SK-N-SH (cell line): Measurements from ENCODE around the gene RAB6A. TPM values are rescaled to one million over a fixed set of nuclear protein-coding genes. Genes with fewer than 3 reads are reported as not detected.

ENCODE experiments used
- CTCF ChIA-PET: fragments of 300-600, 350-600 bp; formaldehyde crosslinking; extraction: SDS; loops from one replicate; lab custom pipeline; 2021; lab: Yijun Ruan, JAX
- POLR2A ChIA-PET: fragments of 350-600 bp; sonication (Branson Sonifier 250); formaldehyde crosslinking; extraction: SDS; loops from one replicate; lab custom pipeline; 2020; ENCODE audit warnings: antibody characterized with exemption, inconsistent platforms; lab: Yijun Ruan, JAX
- DNase-seq: peaks from one replicate; pipeline ENCODE4 v3.0.0; 2012
- H2AFZ ChIP-seq: fragments of 200-600 bp; sonication (generic); 2 replicates; pipeline ENCODE4 v1.8.1; 2016; ENCODE audit warnings: antibody characterized with exemption, mild to moderate bottlenecking, low read depth
- H3F3A ChIP-seq: fragments of 200-600 bp; sonication (generic); replicated peaks from 2 replicates; pipeline ENCODE3; 2016; ENCODE audit warnings: antibody characterized with exemption, mild to moderate bottlenecking; ENCODE audit not compliant: insufficient read depth
- H3K27ac ChIP-seq, 2 experiments: fragments of 200-500 bp in 1 of 2; fragments of 200-600 bp in 1 of 2; sonication (Bioruptor generic) in 1 of 2; sonication (generic), shearing (Covaris generic) in 1 of 2; 2 replicates each; pipeline versions ENCODE4 v1.5.1 to v1.6.1; 2014 to 2016; ENCODE audit warnings: low read depth in 2 of 2, inconsistent platforms in 1 of 2, low read length in 1 of 2, mild to moderate bottlenecking in 1 of 2, mixed read lengths in 1 of 2
- H3K27me3 ChIP-seq: fragments of 200-600 bp; sonication (generic), shearing (Covaris generic); 2 replicates; pipeline ENCODE4 v1.6.1; 2016; ENCODE audit warnings: mixed run types; ENCODE audit not compliant: insufficient read depth
- H3K36me3 ChIP-seq, 2 experiments: fragments of 200-500 bp in 1 of 2; fragments of 200-600 bp in 1 of 2; sonication (Bioruptor generic) in 1 of 2; sonication (generic) in 1 of 2; replicated peaks in 1 of 2; 2 replicates each; pipeline versions ENCODE3 to v1.5.1; 2014 to 2016; ENCODE audit warnings: low read length in 1 of 2, mild to moderate bottlenecking in 1 of 2; ENCODE audit not compliant: insufficient read depth in 2 of 2, control insufficient read depth in 1 of 2
- H3K4me1 ChIP-seq, 2 experiments: fragments of 200-500 bp in 1 of 2; fragments of 200-600 bp in 1 of 2; sonication (Bioruptor generic) in 1 of 2; sonication (generic), shearing (Covaris generic) in 1 of 2; 2 replicates each; pipeline versions ENCODE4 v1.5.1 to v1.6.1; 2014 to 2016; ENCODE audit warnings: low read depth in 1 of 2, low read length in 1 of 2, mixed run types in 1 of 2; ENCODE audit not compliant: insufficient read depth in 2 of 2, control insufficient read depth in 1 of 2
- H3K4me2 ChIP-seq: fragments of 200-600 bp; sonication (generic), shearing (Covaris generic); 2 replicates; pipeline ENCODE4 v1.6.1; 2017; ENCODE audit warnings: mixed run types
- H3K4me3 ChIP-seq, 2 experiments: fragments of 200-500 bp in 1 of 2; fragments of 200-600 bp in 1 of 2; sonication (Bioruptor generic) in 1 of 2; sonication (generic), shearing (Covaris generic) in 1 of 2; 2 replicates each; pipeline versions ENCODE4 v1.5.1 to v1.8.1; 2014 to 2016; ENCODE audit warnings: low read depth in 2 of 2, inconsistent platforms in 1 of 2, low read length in 1 of 2, mild to moderate bottlenecking in 1 of 2, mixed read lengths in 1 of 2, moderate library complexity in 1 of 2
- H3K79me2 ChIP-seq: fragments of 200-600 bp; sonication (generic); 2 replicates; pipeline ENCODE4 v1.8.1; 2017; ENCODE audit warnings: mild to moderate bottlenecking; ENCODE audit not compliant: insufficient read depth
- H3K9ac ChIP-seq: fragments of 200-600 bp; sonication (generic); 2 replicates; pipeline ENCODE4 v1.6.1; 2017; ENCODE audit warnings: mixed run types
- H3K9me2 ChIP-seq: fragments of 200-600 bp; sonication (generic); 2 replicates; pipeline ENCODE4 v1.6.1; 2017; ENCODE audit warnings: mixed run types
- H3K9me3 ChIP-seq: fragments of 200-600 bp; sonication (generic); 2 replicates; pipeline ENCODE4 v1.6.1; 2017; ENCODE audit warnings: mixed run types, mild to moderate bottlenecking, moderate library complexity
- H4K20me1 ChIP-seq: fragments of 200-600 bp; sonication (generic); 2 replicates; pipeline ENCODE4 v1.6.1; 2017; ENCODE audit warnings: mild to moderate bottlenecking, mixed run types; ENCODE audit not compliant: insufficient read depth
- CHD2 ChIP-seq: fragments of 150-350 bp; IDR thresholded peaks from 2 replicates; pipeline ENCODE4 v1.6.1; 2018; ENCODE audit warnings: low read length; ENCODE audit not compliant: partially characterized antibody
- FOXM1 ChIP-seq: IDR thresholded peaks from 2 replicates; pipeline ENCODE4 v1.4.0; 2012; ENCODE audit warnings: low read depth, mild to moderate bottlenecking
- GATA2 ChIP-seq: sonication (generic); formaldehyde crosslinking; IDR thresholded peaks from 2 replicates; pipeline ENCODE4 v1.5.0; 2020; ENCODE audit warnings: mild to moderate bottlenecking, missing genetic modification reagents
- IRF3 ChIP-seq: fragments of 150-350 bp; IDR thresholded peaks from 2 replicates; pipeline ENCODE4 v1.6.1; 2016; ENCODE audit warnings: mild to moderate bottlenecking, low read depth, low read length
- JUND ChIP-seq: IDR thresholded peaks from 2 replicates; pipeline ENCODE4 v1.4.0; 2012
- MXI1 ChIP-seq: IDR thresholded peaks from 2 replicates; pipeline ENCODE4 v1.6.1; 2012; ENCODE audit warnings: mild to moderate bottlenecking, low read depth, low read length, improper control_type of control experiment
- NFIC ChIP-seq: IDR thresholded peaks from 2 replicates; pipeline ENCODE4 v1.4.0; 2012; ENCODE audit warnings: borderline replicate concordance
- POLR2AphosphoS5 ChIP-seq: IDR thresholded peaks from 2 replicates; pipeline ENCODE4 v1.6.1; 2012; ENCODE audit warnings: low read depth, low read length
- RAD21 ChIP-seq: IDR thresholded peaks from 2 replicates; pipeline ENCODE4 v1.6.1; 2012; ENCODE audit warnings: mild to moderate bottlenecking, low read length
- RCOR1 ChIP-seq: fragments of 150-350 bp; IDR thresholded peaks from 2 replicates; pipeline ENCODE4 v1.6.1; 2017; ENCODE audit warnings: antibody characterized with exemption, low read length
- RFX5 ChIP-seq: IDR thresholded peaks from 2 replicates; pipeline ENCODE4 v1.6.1; 2012; ENCODE audit warnings: mild to moderate bottlenecking, improper control_type of control experiment, low read length
- SIN3A ChIP-seq: IDR thresholded peaks from 2 replicates; pipeline ENCODE4 v1.6.1; 2012; ENCODE audit warnings: low read depth, mild to moderate bottlenecking, low read length, moderate library complexity, borderline replicate concordance
- SMC3 ChIP-seq: IDR thresholded peaks from 2 replicates; pipeline ENCODE4 v1.6.1; 2012; ENCODE audit warnings: low read depth, low read length, improper control_type of control experiment
- TAF1 ChIP-seq: IDR thresholded peaks from 2 replicates; pipeline ENCODE4 v1.6.1; 2012; ENCODE audit warnings: low read depth, mild to moderate bottlenecking, low read length, moderate library complexity, borderline replicate concordance
- TCF12 ChIP-seq: IDR thresholded peaks from 2 replicates; pipeline ENCODE4 v1.4.0; 2012
- TEAD4 ChIP-seq: IDR thresholded peaks from 2 replicates; pipeline ENCODE4 v1.4.0; 2012; ENCODE audit warnings: mild to moderate bottlenecking, borderline replicate concordance; ENCODE audit not compliant: insufficient read depth
- USF1 ChIP-seq: IDR thresholded peaks from 2 replicates; pipeline ENCODE4 v1.4.0; 2012; ENCODE audit warnings: low read depth, borderline replicate concordance
- USF2 ChIP-seq: fragments of 150-350 bp; IDR thresholded peaks from 2 replicates; pipeline ENCODE4 v1.6.1; 2017; ENCODE audit warnings: antibody characterized with exemption, low read length, low read depth, borderline replicate concordance
- ZBTB33 ChIP-seq: IDR thresholded peaks from 2 replicates; pipeline ENCODE4 v1.4.0; 2012; ENCODE audit warnings: low read depth, borderline replicate concordance
- WGBS: methylation state at CpG from one replicate; pipeline ENCODE4 v1.1.6; 2017; ENCODE audit warnings: low lambda C conversion rate; 5-methylcytosine and 5-hydroxymethylcytosine counted together
- polyA plus RNA-seq, 3 experiments: library from polyadenylated mRNA; depleted of rRNA; stranded (reverse); fragments of >200 nt; gene quantifications; 2 replicates each; pipeline ENCODE4 v1.2.3, GENCODE V29; 2012
- TF ChIP-seq, protein P1 (sequence below): fragments of 200-600 bp; sonication (generic); IDR thresholded peaks from 2 replicates; pipeline ENCODE4 v1.6.1; 2017; ENCODE audit warnings: antibody characterized with exemption, mild to moderate bottlenecking, moderate library complexity

Gene RAB6A
- polyA plus RNA-seq, 1 of the 3 experiments (the other 2 are of a cell fraction), result 39.1 TPM

DNA sequence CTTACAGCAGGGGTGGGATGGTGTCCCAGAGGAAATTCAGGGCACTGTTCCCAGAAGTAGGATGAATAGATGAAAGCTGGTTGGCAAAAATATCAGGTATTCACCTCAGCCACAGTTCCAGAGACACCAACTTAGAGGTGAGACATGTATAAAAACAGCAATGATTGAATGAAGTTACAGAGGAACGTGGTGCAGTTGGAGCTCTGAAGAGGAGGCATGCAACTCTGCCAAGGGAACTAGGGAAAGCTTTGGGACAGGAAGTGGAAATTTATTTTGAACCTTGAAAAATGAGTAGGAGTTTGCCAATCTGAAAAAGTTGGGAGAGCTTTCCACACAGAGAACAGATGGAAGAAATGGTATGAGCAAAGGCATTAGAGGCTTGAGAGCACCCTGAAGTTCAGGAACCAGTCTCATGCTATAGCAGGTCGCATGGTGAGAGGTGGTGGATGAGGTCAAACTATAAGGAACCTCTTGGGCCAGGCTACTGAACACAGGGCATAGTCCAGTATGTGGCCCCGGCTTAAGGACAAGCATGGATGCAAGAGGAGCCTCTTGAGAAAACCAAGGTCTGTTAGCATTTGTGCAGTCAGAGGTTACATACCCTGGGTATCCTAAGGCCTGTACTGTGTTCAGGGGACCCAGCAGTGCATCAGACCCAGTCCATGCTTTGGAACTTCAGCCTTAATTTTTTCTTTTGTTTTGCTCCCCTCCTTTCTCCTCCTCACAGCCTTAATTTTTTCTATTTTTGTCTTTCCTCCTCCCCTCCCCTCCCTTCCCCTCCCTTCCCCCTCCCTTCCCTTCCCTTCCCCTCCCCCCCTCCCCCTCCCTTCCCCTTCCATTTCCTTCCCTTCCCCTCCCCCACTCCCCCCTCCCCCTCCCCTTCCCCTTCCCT, 97.0 kb downstream of the RAB6A start:
- no peak for TF ChIP-seq POLR2AphosphoS5
- no peak for TF ChIP-seq RCOR1
- TF ChIP-seq GATA2 (CRISPR knock-in tag), result no peak
- TF ChIP-seq RAD21, result no peak
- TF ChIP-seq, protein P1, sequence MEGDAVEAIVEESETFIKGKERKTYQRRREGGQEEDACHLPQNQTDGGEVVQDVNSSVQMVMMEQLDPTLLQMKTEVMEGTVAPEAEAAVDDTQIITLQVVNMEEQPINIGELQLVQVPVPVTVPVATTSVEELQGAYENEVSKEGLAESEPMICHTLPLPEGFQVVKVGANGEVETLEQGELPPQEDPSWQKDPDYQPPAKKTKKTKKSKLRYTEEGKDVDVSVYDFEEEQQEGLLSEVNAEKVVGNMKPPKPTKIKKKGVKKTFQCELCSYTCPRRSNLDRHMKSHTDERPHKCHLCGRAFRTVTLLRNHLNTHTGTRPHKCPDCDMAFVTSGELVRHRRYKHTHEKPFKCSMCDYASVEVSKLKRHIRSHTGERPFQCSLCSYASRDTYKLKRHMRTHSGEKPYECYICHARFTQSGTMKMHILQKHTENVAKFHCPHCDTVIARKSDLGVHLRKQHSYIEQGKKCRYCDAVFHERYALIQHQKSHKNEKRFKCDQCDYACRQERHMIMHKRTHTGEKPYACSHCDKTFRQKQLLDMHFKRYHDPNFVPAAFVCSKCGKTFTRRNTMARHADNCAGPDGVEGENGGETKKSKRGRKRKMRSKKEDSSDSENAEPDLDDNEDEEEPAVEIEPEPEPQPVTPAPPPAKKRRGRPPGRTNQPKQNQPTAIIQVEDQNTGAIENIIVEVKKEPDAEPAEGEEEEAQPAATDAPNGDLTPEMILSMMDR, result no peak
- no peak for TF ChIP-seq TEAD4
- no peak for TF ChIP-seq ZBTB33
- no peak for TF ChIP-seq SMC3
- no peak for TF ChIP-seq USF2
- no peak for TF ChIP-seq IRF3
- TF ChIP-seq MXI1, result no peak
- no peak for TF ChIP-seq TAF1
- TF ChIP-seq TCF12, result no peak
- no peak for TF ChIP-seq SIN3A
- no peak for TF ChIP-seq JUND
- no peak for TF ChIP-seq FOXM1
- TF ChIP-seq RFX5, result no peak
- no peak for TF ChIP-seq NFIC
- no peak for TF ChIP-seq USF1
- TF ChIP-seq CHD2, result no peak
- H3F3A ChIP-seq, result peaks cover 7% of the 10 kb centered on the region
- H3K79me2 ChIP-seq, result no peaks in the 10 kb centered on the region
- no peak overlapping the region for H3K9ac ChIP-seq
- ChIA-PET POLR2A (no interaction called here), CTCF (interaction anchor here (1.3 to 6.6 kb wide), 11 partner anchors 8 to 357 kb away, joined by 5 to 123 read pairs (median 13); no protein-coding TSS in a partner anchor)
- no peak overlapping the region for H3K27ac ChIP-seq
- no peaks in the 10 kb centered on the region for H4K20me1 ChIP-seq
- 78% methylated on average over 3 of the region's 3 CpGs for WGBS
- no peaks in the 10 kb centered on the region for H3K27me3 ChIP-seq
- H3K36me3 ChIP-seq, result peaks cover 0 to 3% of the 10 kb centered on the region in 2 experiments
- no peak overlapping the region for H3K4me2 ChIP-seq
- no peaks in the 10 kb centered on the region for H3K9me3 ChIP-seq
- no peak for DNase-seq
- no peak overlapping the region for H3K4me3 ChIP-seq
- no peak overlapping the region for H2AFZ ChIP-seq
- no peaks in the 10 kb centered on the region for H3K9me2 ChIP-seq
- peaks cover 0 to 6% of the 10 kb centered on the region in 2 experiments; a peak in 1 of 4 replicates for H3K4me1 ChIP-seq
